ENCODE data around the gene PRMT5. TPM values are rescaled to one million over a fixed set of nuclear protein-coding genes. Genes with fewer than 3 reads are reported as not detected.
"Not testable (repeated sequence)": the region's sequence is repeated elsewhere in the genome, so short reads cannot be mapped to it uniquely, and the experiment has no call there.

The PRMT5 gene
- total RNA-seq, 6 donors from 2014 or later: 21.4 to 51.3 (median 39.2) TPM

GRCh38 chr14:22971152-22971551, 42.0 kb upstream of the PRMT5 start:
- Histone ChIP-seq H3K4me1 (peaks cover 0 to 10% (median 3%) of the 10 kb centered on the region in 4 donors), H3K27ac (no peak overlapping the region), H3K4me3 (no peak overlapping the region), H3K36me3 (peaks cover 0 to 4% (median 2%) of the 10 kb centered on the region in 4 donors), H3K27me3 (no peaks in the 10 kb centered on the region), H3K9me3 (no peaks in the 10 kb centered on the region)
- DNase-seq: no peak
- TF ChIP-seq EP300 (IDR thresholded peaks at IDR 0.05) (no peak), POLR2AphosphoS5 (IDR thresholded peaks at IDR 0.05) (no peak), CTCF (IDR thresholded peaks at IDR 0.05) (no peak), POLR2A (IDR thresholded peaks at IDR 0.05) (no peak)
- ATAC-seq (ENCODE audit: low FRiP score in 2 of 2): no peak
- 95 to 97% methylated on average over 1 of the region's 1 CpG for WGBS, 2 donors

GRCh38 chr14:22966783-22967269, 37.6 kb upstream of the PRMT5 start:
- WGBS, 2 donors: 64 to 69% methylated on average over 4 of the region's 4 CpGs
- no peak overlapping the region for H3K27ac ChIP-seq
- no peak for ATAC-seq (ENCODE audit: low FRiP score in 2 of 2)

GRCh38 chr14:22965916-22966782, 37.0 kb upstream of the PRMT5 start:
- DNase-seq: peak in 1 of 2 donors; percentile 60
- ATAC-seq (ENCODE audit: low FRiP score in 2 of 2); H3K4me1 ChIP-seq; H3K36me3 ChIP-seq; H3K9me3 ChIP-seq; H3K4me3 ChIP-seq; H3K27ac ChIP-seq; H3K27me3 ChIP-seq: not testable (repeated sequence)
- 71 to 74% methylated on average over 14 to 15 of the region's 15 CpGs for WGBS, 2 donors

More at GRCh38 chr14:22966783-22967269, 37.6 kb upstream of the PRMT5 start:
- DNase-seq: no peak
- H3K27me3 ChIP-seq: no peaks in the 10 kb centered on the region
- H3K36me3 ChIP-seq: no peaks in the 10 kb centered on the region
- H3K9me3 ChIP-seq: no peaks in the 10 kb centered on the region
- H3K4me3 ChIP-seq: no peak overlapping the region
- TF ChIP-seq CTCF (IDR thresholded peaks at IDR 0.05) (no peak), EP300 (IDR thresholded peaks at IDR 0.05) (no peak), POLR2A (IDR thresholded peaks at IDR 0.05) (no peak), POLR2AphosphoS5 (IDR thresholded peaks at IDR 0.05) (no peak)
- H3K4me1 ChIP-seq: no peaks in the 10 kb centered on the region

- DNase-seq (no peak), ATAC-seq (ENCODE audit: low FRiP score in 2 of 2) (no peak)
- no peak for TF ChIP-seq EP300 (IDR thresholded peaks at IDR 0.05)
- Histone ChIP-seq H3K36me3 (no peaks in the 10 kb centered on the region), H3K4me1 (peaks cover 2 to 5% (median 3%) of the 10 kb centered on the region in 4 donors), H3K27me3 (no peaks in the 10 kb centered on the region), H3K27ac (no peak overlapping the region), H3K9me3 (no peaks in the 10 kb centered on the region), H3K4me3 (no peak overlapping the region)
- 93 to 96% methylated on average over 6 of the region's 6 CpGs for WGBS, 2 donors
Observed at GRCh38 chr14:22962061-22962676, 33.0 kb upstream of the PRMT5 start.

- Histone ChIP-seq H3K4me1 (peaks cover 14 to 21% (median 16%) of the 10 kb centered on the region in 4 donors), H3K27me3 (no peaks in the 10 kb centered on the region), H3K36me3 (peaks cover 0 to 27% (median 6%) of the 10 kb centered on the region in 4 donors), H3K4me3 (peak overlapping the region; percentile 34 to 68 (median 61)), H3K9me3 (no peaks in the 10 kb centered on the region), H3K27ac (peak overlapping the region; percentile 93 to 97 (median 96))
- 21 to 25% methylated on average over 19 of the region's 19 CpGs for WGBS, 2 donors
- TF ChIP-seq EP300 (IDR thresholded peaks at IDR 0.05) (no peak), POLR2AphosphoS5 (IDR thresholded peaks at IDR 0.05) (no peak), CTCF (IDR thresholded peaks at IDR 0.05) (no peak)
- DNase-seq (no peak), ATAC-seq (ENCODE audit: low FRiP score in 2 of 2) (no peak)
Observed at GRCh38 chr14:22955702-22956569, 26.8 kb upstream of the PRMT5 start.

Measured in upper lobe of left lung (tissue), 6 donors.